Stimulated activated CD4-positive, alpha-beta T cell treated with anti-CD3 and anti-CD28 coated beads, TNF-alpha, amount 100 ng/mL, for 48 hours (primary cell): ENCODE results near the gene GNL3.
"Not testable (repeated sequence)": the region's sequence is repeated elsewhere in the genome, so short reads cannot be mapped to it uniquely, and the experiment has no call there.

Source experiments
- DNase-seq, 3 donors: peaks; one replicate each; pipeline ENCODE4 v3.0.0-alpha.2; 2020; ENCODE audit warnings: low read depth in 3 of 3

GNL3 gene, protein sequence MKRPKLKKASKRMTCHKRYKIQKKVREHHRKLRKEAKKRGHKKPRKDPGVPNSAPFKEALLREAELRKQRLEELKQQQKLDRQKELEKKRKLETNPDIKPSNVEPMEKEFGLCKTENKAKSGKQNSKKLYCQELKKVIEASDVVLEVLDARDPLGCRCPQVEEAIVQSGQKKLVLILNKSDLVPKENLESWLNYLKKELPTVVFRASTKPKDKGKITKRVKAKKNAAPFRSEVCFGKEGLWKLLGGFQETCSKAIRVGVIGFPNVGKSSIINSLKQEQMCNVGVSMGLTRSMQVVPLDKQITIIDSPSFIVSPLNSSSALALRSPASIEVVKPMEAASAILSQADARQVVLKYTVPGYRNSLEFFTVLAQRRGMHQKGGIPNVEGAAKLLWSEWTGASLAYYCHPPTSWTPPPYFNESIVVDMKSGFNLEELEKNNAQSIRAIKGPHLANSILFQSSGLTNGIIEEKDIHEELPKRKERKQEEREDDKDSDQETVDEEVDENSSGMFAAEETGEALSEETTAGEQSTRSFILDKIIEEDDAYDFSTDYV

DNA sequence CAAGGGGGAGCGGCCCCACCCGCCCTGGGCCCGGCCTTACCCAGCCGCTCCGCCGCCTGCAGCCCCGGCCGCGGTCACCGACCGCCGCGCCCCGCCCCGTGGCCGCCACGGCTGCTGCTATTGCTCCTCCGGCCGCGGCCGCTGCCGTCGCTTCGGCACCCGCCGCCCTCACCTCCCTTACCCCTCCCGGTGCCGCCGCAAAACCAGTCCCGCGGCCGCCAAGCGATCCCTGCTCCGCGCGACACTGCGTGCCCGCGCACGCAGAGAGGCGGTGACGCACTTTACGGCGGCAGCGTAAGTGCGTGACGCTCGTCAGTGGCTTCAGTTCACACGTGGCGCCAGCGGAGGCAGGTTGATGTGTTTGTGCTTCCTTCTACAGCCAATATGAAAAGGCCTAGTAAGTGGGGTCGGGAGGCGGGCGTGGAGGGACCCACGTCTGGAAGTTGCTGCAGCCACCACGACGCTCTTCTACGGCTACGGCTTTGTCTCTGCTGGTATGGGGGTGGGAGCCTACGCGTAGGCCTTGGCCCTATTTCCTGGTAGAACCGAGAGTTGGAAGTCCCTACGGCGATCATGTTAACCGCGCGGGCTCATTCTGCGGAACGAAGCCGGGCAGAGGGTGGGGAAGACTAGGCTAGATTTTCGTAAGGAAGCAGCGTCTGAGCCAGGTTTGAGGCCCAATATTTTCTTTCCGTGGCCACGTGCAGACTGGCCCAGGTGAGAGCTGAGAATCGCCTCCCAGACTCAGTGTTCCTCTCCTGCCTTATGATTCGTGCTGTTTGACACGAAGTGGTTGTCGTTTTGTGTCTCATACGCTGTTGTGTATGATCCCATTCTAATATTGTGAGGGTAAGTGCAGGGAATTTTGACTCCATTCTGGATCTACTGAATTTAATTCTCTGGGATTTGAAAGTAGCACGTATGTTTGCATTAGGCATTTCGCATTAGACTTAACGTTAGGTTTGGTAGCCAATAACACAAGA, at the start of gene GNL3, which contains the start of gene PBRM1:
TSS of gene GNL3 (plus strand) at position 324 of the 983 bp plus-strand sequence. CDS start at position 385, 61 bp downstream.
TSS of gene PBRM1 (minus strand) at position 205 of the 983 bp plus-strand sequence.
- DNase-seq, result peak; percentile 83 to 91 (median 88)

DNA sequence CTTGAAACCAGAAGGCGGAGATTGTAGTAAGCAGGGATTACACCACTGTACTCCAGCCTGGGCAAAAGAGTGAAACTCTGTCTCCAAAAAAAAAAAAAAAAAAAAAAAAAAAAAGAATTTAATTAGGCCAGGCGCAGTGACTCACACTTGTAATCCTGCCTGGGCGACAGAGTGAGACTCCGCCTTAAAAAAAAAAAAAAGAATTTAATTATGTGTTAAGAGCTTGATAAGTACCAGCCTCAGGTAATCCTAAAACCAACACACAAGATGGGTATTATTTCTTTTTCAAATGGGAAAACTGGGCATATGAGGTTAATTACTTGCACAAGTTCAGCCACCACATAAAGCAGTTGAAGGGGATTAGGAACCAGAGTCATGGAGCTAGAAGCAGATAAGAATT, 49.2 kb upstream of the GNL3 start:
- no peak for DNase-seq

GRCh38 chr3:52645549-52645948, 40.3 kb upstream of the GNL3 start:
- no peak for DNase-seq

DNA sequence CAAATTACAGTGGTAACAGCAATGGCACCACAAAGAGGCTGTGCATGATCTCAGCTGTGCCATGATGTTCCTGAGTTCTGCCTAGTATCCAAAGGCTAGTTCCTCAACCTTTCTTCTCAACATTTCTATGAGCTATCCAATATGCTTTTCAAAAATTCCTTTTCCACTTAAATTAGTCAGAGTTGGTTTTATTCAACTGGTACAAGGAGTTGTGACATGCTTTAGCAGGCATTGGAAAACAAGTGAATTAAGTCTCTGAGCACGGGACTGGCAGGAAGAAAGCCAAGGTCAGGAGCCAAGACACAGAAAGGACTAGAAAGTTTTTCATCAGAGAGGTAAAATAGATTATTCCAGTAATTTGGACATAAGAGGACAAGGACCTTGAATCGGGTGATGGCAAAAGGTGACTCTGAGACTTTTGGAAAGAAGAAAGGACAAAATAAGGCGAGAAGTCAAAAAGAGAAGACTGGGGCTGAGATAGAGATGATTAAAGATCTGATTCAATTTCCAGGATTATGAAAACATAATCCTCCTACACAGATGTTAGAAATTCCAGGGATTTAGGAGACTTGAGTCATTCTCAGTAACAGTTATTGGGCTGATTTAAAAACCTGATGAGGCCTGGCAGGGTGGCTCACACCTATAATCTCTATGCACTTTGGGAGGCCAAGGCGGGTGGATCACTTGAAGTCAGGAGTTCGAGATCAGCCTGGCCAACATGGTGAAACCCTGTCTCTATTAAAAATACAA, 36.2 kb upstream of the GNL3 start:
- DNase-seq, result no peak

DNA sequence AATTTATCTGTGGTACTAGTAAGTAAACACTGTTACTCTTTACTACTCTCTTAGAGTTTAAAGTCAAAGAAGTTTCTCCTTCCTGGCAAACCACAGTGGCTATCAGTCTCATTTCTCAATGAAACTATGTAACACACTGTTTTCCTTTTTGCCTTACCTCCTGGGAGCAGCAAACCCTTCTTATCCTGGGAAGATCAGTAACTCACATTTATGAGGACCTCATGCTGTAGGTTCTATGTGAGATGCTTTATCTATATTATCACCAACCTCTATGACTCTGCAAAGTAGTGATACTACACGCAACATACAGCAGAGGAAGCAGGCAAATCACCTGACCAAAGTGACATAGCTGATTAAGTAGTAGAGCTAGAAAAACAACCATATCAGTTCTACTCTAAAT, 35.4 kb upstream of the GNL3 start:
- DNase-seq, result no peak

GRCh38 chr3:52651592-52651991, 34.2 kb upstream of the GNL3 start:
- DNase-seq, result no peak

GRCh38 chr3:52655895-52656294, 29.9 kb upstream of the GNL3 start:
- no peak for DNase-seq

DNA sequence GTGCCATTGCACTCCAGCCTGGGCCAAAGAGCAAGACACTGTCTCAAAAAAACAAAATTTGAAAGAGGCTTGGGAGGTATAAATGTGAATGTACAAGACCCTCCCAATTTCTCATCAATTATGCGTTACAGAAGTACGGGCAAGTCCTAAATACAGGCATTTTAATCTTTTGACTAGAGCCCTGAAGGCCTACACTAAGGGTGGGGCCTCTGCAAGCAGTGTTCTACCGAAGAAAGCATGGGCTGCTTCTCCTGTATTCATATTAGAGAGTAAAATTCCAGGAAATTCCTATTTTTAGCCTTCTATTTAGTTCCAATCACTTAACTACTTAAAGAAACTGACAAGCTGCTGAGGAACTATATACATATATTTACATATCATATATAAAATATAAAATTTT, 25.8 kb upstream of the GNL3 start:
- DNase-seq, result no peak

- no peak for DNase-seq
These were observed 22.7 kb upstream of the GNL3 start for GRCh38 chr3:52663098-52663497.

DNA sequence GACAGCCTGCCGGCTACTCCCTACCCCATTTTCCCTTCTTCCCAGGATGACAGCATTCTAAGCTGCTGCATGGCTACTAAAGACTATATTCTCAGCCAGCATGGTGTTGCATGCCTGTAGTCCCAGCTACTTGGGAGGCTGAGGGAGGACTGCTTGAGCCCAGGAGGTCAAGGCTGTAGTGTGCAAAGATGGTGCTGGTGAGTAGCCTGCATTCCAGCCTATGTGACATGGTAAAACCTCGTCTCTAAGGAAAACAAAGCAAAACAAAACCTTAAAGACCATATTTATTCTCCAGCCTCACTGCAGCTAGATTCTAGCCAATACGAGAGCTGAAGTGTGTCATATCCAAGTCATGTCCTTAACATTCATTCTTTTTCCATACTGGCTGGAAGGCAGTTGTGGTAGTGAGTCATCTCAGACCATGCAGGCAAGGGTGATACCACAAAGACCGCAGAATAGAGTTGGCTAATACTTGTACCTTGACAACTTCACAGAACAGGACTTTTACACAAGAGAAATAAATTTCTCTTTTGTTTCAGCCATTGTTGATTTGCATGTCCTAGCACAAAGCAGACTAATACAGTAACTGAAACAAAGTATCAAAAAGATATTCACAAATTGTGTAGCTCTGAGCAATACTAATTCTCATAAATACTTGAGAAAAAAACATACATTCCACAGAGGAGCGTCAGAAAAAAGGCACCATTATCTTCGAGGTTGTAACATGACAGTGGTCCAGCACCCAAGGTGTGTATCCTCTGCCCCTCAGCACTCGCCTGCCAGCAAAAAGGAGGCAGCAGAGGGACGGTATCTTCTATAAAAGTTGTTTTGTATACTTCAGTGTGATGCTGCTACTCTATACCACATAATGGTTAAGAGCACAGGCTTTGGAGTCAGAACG, 15.0 kb upstream of the GNL3 start:
- peak; percentile 20 to 47 (median 20) for DNase-seq

DNA sequence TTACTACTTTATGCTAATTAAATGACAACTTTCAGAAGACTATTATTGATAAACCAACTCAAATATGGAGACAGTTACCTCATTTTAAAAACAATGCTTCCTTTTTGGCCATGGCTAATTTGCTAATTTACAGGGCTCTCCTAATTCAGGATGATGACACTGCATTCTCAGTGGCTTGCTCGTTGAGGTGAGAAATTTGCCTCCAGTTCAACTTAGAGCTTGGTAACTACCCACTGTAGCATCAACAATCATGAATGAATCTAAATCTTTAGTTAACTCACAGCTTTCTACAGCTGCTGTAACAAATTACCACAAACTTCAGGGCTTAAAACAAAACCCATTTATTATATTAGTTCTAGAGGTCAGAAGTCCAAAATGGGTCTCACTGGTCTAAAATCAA, 14.2 kb upstream of the GNL3 start:
- no peak for DNase-seq

DNA sequence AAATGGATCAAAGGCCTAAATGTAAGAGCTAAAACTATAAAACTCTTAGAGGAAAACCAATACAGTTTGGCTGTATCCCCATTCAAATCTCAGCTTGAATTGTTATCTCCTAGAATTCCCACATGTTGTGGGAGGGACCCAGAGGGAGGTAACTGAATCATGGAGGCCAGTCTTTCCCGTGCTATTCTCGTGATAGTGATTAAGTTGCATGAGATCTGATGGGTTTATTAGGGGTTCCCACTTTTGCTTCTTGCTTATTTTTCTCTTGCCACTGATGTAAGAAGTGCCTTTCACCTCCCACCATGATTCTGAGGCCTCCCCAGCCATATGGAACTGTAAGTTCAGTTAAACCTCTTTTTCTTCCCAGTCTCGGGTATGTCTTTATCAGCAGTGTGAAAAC, 9.6 kb upstream of the GNL3 start:
- DNase-seq, result not testable (repeated sequence)

GRCh38 chr3:52678265-52679198, 7.3 kb upstream of the GNL3 start:
- DNase-seq, result no peak

- DNase-seq, result no peak
These were observed 6.7 kb upstream of the GNL3 start for GRCh38 chr3:52679199-52679538.

- no peak for DNase-seq
These were observed 6.0 kb upstream of the GNL3 start for GRCh38 chr3:52679811-52680210.

DNA sequence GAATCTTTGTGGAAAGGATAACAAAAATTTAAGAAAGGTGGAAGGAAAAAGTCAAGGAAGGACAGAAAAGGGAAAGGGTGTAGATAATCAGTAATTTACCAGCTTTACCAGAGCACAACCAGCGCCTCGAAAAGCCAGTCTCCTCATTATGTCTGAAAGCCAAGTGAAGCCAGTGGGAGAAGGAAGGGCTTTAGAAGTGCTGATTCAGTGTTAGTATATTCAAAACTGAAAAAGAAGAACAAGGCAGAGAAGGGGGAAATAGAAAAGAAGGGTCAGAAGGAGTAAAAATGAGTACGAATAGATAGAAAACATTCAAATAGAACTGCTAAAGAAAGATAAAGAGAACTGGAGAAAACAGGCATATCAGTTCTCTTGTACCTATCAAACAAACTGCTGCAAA, 4.2 kb upstream of the GNL3 start:
- no peak for DNase-seq

DNA sequence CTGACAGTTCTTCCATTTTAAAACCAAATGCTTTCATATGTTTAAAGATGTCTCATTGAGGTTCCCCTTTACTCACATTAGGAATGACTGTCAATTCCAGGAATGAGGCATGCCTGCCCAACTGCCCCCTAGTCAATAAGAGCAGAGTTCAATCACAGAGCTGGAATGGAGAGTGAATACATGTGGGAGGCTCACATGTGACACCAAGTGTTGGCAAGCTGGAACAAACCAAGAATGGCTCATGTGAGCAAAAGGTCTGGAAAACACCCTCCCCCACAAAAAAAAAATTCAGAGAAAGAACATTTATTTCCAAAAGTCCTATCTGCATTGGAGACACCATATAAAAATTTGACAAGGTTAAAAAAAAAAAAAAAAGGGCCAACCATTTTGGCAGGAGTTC, 3.8 kb upstream of the GNL3 start:
- peak in 1 of 3 donors; percentile 30 for DNase-seq

GRCh38 chr3:52683611-52684010, 2.2 kb upstream of the GNL3 start:
- DNase-seq, result no peak

GRCh38 chr3:52684184-52684583, 1.6 kb upstream of the GNL3 start:
- no peak for DNase-seq
